HCT116 (cell line): Measurements from ENCODE around the gene SIT1. TPM values are rescaled to one million over a fixed set of nuclear protein-coding genes. Genes with fewer than 3 reads are reported as not detected.

Experiments
- ATAC-seq: fragments of 200-7000 bp; cut with Tn5 transposase; 2 replicates; pipeline ENCODE4 v1.9.1; 2020; ENCODE audit warnings: mild to moderate bottlenecking, moderate library complexity
- BruUV-seq: library from RNA; stranded (reverse); fragments of 400-500 nt; replicated peaks from 2 replicates; lab custom pipeline; 2021; lab: Mats Ljungman, UMichigan
- CTCF ChIA-PET: fragments of 300-600 bp; sonication (Branson Sonifier 250); formaldehyde crosslinking; loops from one replicate; lab custom pipeline; 2021; ENCODE audit warnings: antibody characterized with exemption; lab: Charles Lee
- POLR2A ChIA-PET: fragments of 300-600, 350-600 bp; sonication (Branson Sonifier 250); formaldehyde crosslinking; loops from one replicate; lab custom pipeline; 2021; ENCODE audit warnings: antibody characterized with exemption; lab: Charles Lee
- RAD21 ChIA-PET, 2 experiments: fragments of 300-600 bp; sonication (Branson Sonifier 250); formaldehyde crosslinking; loops; one replicate each; lab custom pipeline; 2023; ENCODE audit warnings: low total read pairs in 2 of 2; ENCODE audit not compliant: uncharacterized antibody in 2 of 2, unreplicated experiment in 2 of 2, low non-redundant PET in 1 of 2; lab: Charles Lee
- DNase-seq: peaks from one replicate; pipeline ENCODE4 v3.0.0-alpha.2; 2010; ENCODE audit warnings: low read depth, low spot score
- H2AFZ ChIP-seq: fragments of 200-600 bp; shearing (Covaris generic), sonication (generic); 2 replicates; pipeline ENCODE4 v1.6.1; 2017; ENCODE audit warnings: low read depth, mixed run types, mixed read lengths, antibody characterized with exemption, low read length; ENCODE audit not compliant: poor library complexity, severe bottlenecking
- H3K27ac ChIP-seq: 2 replicates; pipeline ENCODE4 v1.5.1; 2012; ENCODE audit warnings: low read depth, low read length
- H3K27me3 ChIP-seq: fragments of 200-600 bp; sonication (generic); 2 replicates; pipeline ENCODE4 v1.6.1; 2016; ENCODE audit warnings: mixed run types, low read length, mixed read lengths; ENCODE audit not compliant: insufficient read depth
- H3K36me3 ChIP-seq, 2 experiments: fragments of 200-500 bp in 1 of 2; fragments of 200-600 bp in 1 of 2; sonication (Bioruptor generic) in 1 of 2; sonication (generic) in 1 of 2; 2 replicates each; pipeline versions ENCODE4 v1.5.1 to v1.6.1; 2014 to 2016; ENCODE audit warnings: low read length in 2 of 2, inconsistent platforms in 1 of 2, mixed read lengths in 1 of 2, mixed run types in 1 of 2; ENCODE audit not compliant: insufficient read depth in 2 of 2, control insufficient read depth in 1 of 2
- H3K4me1 ChIP-seq, 2 experiments: fragments of 200-600 bp in 1 of 2; sonication (generic) in 1 of 2; 2 replicates each; pipeline versions ENCODE4 v1.5.1 to v1.6.1; 2012 to 2017; ENCODE audit warnings: low read length in 2 of 2, inconsistent platforms in 1 of 2, mild to moderate bottlenecking in 1 of 2, mixed read lengths in 1 of 2, mixed run types in 1 of 2, moderate library complexity in 1 of 2; ENCODE audit not compliant: insufficient read depth in 2 of 2, control insufficient read depth in 1 of 2
- H3K4me2 ChIP-seq: fragments of 200-600 bp; sonication (generic); 2 replicates; pipeline ENCODE4 v1.6.1; 2017; ENCODE audit warnings: mixed run types, low read length, mixed read lengths
- H3K4me3 ChIP-seq, 2 experiments: fragments of 200-600 bp in 1 of 2; sonication (generic) in 1 of 2; replicated peaks in 1 of 2; 2 replicates each; pipeline ENCODE4 v1.5.1; 2011 to 2016; ENCODE audit warnings: low read length in 2 of 2, control low read depth in 1 of 2, low read depth in 1 of 2, mild to moderate bottlenecking in 1 of 2, mixed read lengths in 1 of 2, mixed run types in 1 of 2
- H3K79me2 ChIP-seq: fragments of 200-600 bp; sonication (generic); 2 replicates; pipeline ENCODE4 v1.6.1; 2017; ENCODE audit warnings: mild to moderate bottlenecking, mixed run types, low read length, moderate library complexity, mixed read lengths; ENCODE audit not compliant: insufficient read depth
- H3K9ac ChIP-seq: fragments of 200-600 bp; sonication (generic); 2 replicates; pipeline ENCODE4 v1.6.1; 2016; ENCODE audit warnings: low read length, mixed read lengths
- H3K9me2 ChIP-seq: fragments of 200-600 bp; sonication (generic), shearing (Covaris generic); 2 replicates; pipeline ENCODE4 v1.6.1; 2017; ENCODE audit warnings: mixed run types, mild to moderate bottlenecking, moderate library complexity; ENCODE audit not compliant: insufficient read depth
- H3K9me3 ChIP-seq, 2 experiments: fragments of 200-500 bp in 1 of 2; fragments of 200-600 bp in 1 of 2; sonication (Bioruptor generic) in 1 of 2; sonication (generic) in 1 of 2; 2 replicates each; pipeline ENCODE4 v1.6.1; 2014 to 2017; ENCODE audit warnings: low read length in 2 of 2, mixed read lengths in 2 of 2, inconsistent platforms in 1 of 2, low read depth in 1 of 2, mild to moderate bottlenecking in 1 of 2, mixed run types in 1 of 2, moderate library complexity in 1 of 2; ENCODE audit not compliant: control insufficient read depth in 1 of 2, insufficient read depth in 1 of 2
- H4K20me1 ChIP-seq: fragments of 200-600 bp; sonication (generic), shearing (Covaris generic); 2 replicates; pipeline ENCODE4 v1.6.1; 2017; ENCODE audit warnings: mixed run types, mild to moderate bottlenecking, moderate library complexity; ENCODE audit not compliant: insufficient read depth
- CEBPB ChIP-seq: IDR thresholded peaks from 2 replicates; pipeline ENCODE4 v1.6.1; 2012; ENCODE audit warnings: low read depth
- RAD21 ChIP-seq: IDR thresholded peaks from 2 replicates; pipeline ENCODE4 v1.6.1; 2012; ENCODE audit warnings: low read depth, mild to moderate bottlenecking
- ZFX ChIP-seq: fragments of 450-650 bp; IDR thresholded peaks from 2 replicates; pipeline ENCODE4 v1.6.1; 2017
- intact Hi-C: fragments of 100-400 bp; cut with micrococcal nuclease; formaldehyde crosslinking; loops from 2 replicates; pipeline ENCODE4 v1.10.0; 2022
- total RNA-seq: library from RNA; stranded (reverse); gene quantifications from one replicate; pipeline ENCODE4 v1.2.1, GENCODE V29; 2021; ENCODE audit not compliant: unreplicated experiment

Gene SIT1
- total RNA-seq, 1 experiment from 2014 or later: not detected

DNA sequence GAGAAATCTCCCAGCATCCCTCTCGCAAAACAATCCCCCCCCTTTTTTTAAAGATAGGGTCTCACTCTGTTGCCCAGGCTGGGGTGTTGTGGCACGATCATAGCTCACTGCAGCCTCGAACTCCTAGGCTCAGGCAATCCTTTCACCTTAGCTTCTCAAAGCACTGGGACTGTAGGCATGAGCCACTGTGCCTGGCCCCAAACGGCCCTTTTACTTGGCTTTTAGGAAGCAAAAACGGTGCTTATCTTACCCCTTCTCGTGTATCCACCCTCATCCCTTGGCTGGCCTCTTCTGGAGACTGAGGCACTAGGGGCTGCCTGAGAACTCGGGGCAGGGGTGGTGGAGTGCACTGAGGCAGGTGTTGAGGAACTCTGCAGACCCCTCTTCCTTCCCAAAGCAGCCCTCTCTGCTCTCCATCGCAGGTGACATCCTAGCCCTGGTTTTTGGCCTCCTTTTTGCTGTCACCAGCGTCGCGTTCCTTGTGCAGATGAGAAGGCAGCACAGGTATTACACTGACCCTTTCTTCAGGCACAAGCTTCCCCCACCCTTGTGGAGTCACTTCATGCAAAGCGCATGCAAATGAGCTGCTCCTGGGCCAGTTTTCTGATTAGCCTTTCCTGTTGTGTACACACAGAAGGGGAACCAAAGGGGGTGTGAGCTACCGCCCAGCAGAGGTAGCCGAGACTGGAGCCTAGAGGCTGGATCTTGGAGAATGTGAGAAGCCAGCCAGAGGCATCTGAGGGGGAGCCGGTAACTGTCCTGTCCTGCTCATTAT lies 29.8 kb upstream of the SIT1 start:
- H3K79me2 ChIP-seq: peaks cover 4% of the 10 kb centered on the region; the same call in 1 of the 2 replicates
- ChIA-PET POLR2A (interaction anchor here (2.3 kb wide), 1 partner anchor 9 kb away, joined by 15 read pairs; the partner anchor contains the start of gene TPM2), RAD21 (no interaction called here), CTCF (interaction anchor here (1.4 kb wide), 1 partner anchor 16 kb away, joined by 4 read pairs; no protein-coding TSS in a partner anchor)
- no peaks in the 10 kb centered on the region for H3K4me1 ChIP-seq
- H3K4me3 ChIP-seq: no peak overlapping the region
- peaks cover 28 to 37% of the 10 kb centered on the region in 2 experiments; a peak in 3 of 4 replicates for H3K36me3 ChIP-seq
- DNase-seq (no peak), ATAC-seq (peak; percentile 28)
- H3K27ac ChIP-seq: no peak overlapping the region
- intact Hi-C loops: no loop called here
- no peaks in the 10 kb centered on the region for H4K20me1 ChIP-seq
- TF ChIP-seq RAD21: no peak
- no peak overlapping the region for H3K4me2 ChIP-seq
- no peak overlapping the region for H2AFZ ChIP-seq
- no peaks in the 10 kb centered on the region for H3K9me3 ChIP-seq
- no TSS peak for BruUV-seq
- no peaks in the 10 kb centered on the region for H3K27me3 ChIP-seq
- no peak overlapping the region for H3K9ac ChIP-seq
- H3K9me2 ChIP-seq: no peaks in the 10 kb centered on the region

DNA sequence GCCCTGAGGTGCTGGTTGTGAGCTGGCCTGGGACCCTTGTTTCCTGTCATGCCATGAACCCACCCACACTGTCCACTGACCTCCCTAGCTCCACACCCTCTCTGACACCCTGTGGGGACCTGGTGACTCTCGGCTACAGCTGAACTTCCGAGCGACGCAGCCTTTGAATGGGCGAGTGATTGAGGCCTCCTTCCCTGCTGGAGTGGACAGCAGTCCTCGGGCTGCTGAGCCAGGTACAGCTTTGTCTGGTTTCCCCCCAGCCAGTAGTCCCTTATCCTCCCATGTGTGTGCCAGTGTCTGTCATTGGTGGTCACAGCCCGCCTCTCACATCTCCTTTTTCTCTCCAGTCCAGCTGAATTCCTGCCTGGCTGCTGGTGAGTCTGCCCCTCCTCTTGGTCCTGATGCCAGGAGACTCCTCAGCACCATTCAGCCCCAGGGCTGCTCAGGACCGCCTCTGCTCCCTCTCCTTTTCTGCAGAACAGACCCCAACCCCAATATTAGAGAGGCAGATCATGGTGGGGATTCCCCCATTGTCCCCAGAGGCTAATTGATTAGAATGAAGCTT lies 29.1 kb upstream of the SIT1 start:
- BruUV-seq: no TSS peak
- Histone ChIP-seq H3K4me2 (no peak overlapping the region), H3K9me3 (no peaks in the 10 kb centered on the region), H3K27me3 (no peaks in the 10 kb centered on the region), H3K79me2 (no peaks in the 10 kb centered on the region; the same call in 1 of the 2 replicates), H3K36me3 (peaks cover 22 to 30% of the 10 kb centered on the region in 2 experiments; a peak in 3 of 4 replicates), H4K20me1 (no peaks in the 10 kb centered on the region), H3K9ac (no peak overlapping the region), H3K4me1 (no peaks in the 10 kb centered on the region), H3K27ac (no peak overlapping the region), H3K4me3 (no peak overlapping the region), H2AFZ (no peak overlapping the region), H3K9me2 (no peaks in the 10 kb centered on the region)
- ChIA-PET POLR2A (interaction anchor here (2.3 kb wide), 1 partner anchor 10 kb away, joined by 15 read pairs; the partner anchor contains the start of gene TPM2), CTCF (interaction anchor here (1.4 kb wide), 1 partner anchor 17 kb away, joined by 4 read pairs; no protein-coding TSS in a partner anchor), RAD21 (interaction anchor here in 1 of 2 experiments (0.6 kb wide), 1 partner anchor 50 kb away, joined by 3 read pairs; no protein-coding TSS in a partner anchor)
- TF ChIP-seq ZFX (no peak), CEBPB (no peak)
- ATAC-seq (no peak), DNase-seq (no peak)
- intact Hi-C loops: no loop called here
